DOHH2 (cell line): ENCODE measurements around the gene SCAPER.
"Not testable (repeated sequence)": the region's sequence is repeated elsewhere in the genome, so short reads cannot be mapped to it uniquely, and the experiment has no call there.

ENCODE experiments used
- H3F3A ChIP-seq: fragments of 200-600 bp; sonication (generic), shearing (Covaris generic); 2 replicates; pipeline ENCODE4 v1.6.0; 2016; ENCODE audit warnings: antibody characterized with exemption, mild to moderate bottlenecking; ENCODE audit not compliant: control insufficient read depth, insufficient read depth
- H3K27ac ChIP-seq: fragments of 200-600 bp; sonication (generic); 2 replicates; pipeline ENCODE4 v1.5.1; 2014; ENCODE audit warnings: low read depth, mild to moderate bottlenecking, low read length, moderate library complexity
- H3K27me3 ChIP-seq: fragments of 200-600 bp; sonication (generic); 2 replicates; pipeline ENCODE4 v1.6.1; 2014; ENCODE audit warnings: mild to moderate bottlenecking, low read length, mixed read lengths; ENCODE audit not compliant: control insufficient read depth
- H3K36me3 ChIP-seq: fragments of 200-600 bp; sonication (generic); 2 replicates; pipeline ENCODE4 v1.6.1; 2014; ENCODE audit warnings: mild to moderate bottlenecking, low read length, moderate library complexity, mixed read lengths; ENCODE audit not compliant: control insufficient read depth
- H3K4me1 ChIP-seq: fragments of 200-600 bp; sonication (generic); 2 replicates; pipeline ENCODE4 v1.6.1; 2014; ENCODE audit warnings: mild to moderate bottlenecking, low read length, mixed read lengths; ENCODE audit not compliant: control insufficient read depth
- H3K4me2 ChIP-seq: fragments of 200-600 bp; sonication (generic); 2 replicates; pipeline ENCODE4 v1.6.0; 2014; ENCODE audit warnings: mild to moderate bottlenecking, low read length, moderate library complexity
- H3K4me3 ChIP-seq: fragments of 200-600 bp; sonication (generic); 2 replicates; pipeline ENCODE4 v1.5.1; 2014; ENCODE audit warnings: mild to moderate bottlenecking, low read length, mixed read lengths
- H3K79me2 ChIP-seq: fragments of 200-600 bp; sonication (generic); 2 replicates; pipeline ENCODE4 v1.6.1; 2014; ENCODE audit warnings: mild to moderate bottlenecking, low read length, mixed read lengths; ENCODE audit not compliant: control insufficient read depth
- H3K9me2 ChIP-seq: fragments of 200-600 bp; sonication (generic); replicated peaks from 2 replicates; pipeline ENCODE4 v1.6.1; 2014; ENCODE audit warnings: mild to moderate bottlenecking, low read length, mixed read lengths; ENCODE audit not compliant: control insufficient read depth
- H3K9me3 ChIP-seq: fragments of 200-600 bp; sonication (generic); 2 replicates; pipeline ENCODE4 v1.6.1; 2014; ENCODE audit warnings: antibody characterized with exemption, low read length, mixed read lengths; ENCODE audit not compliant: control insufficient read depth, insufficient read depth
- H4K20me1 ChIP-seq: fragments of 200-600 bp; sonication (generic); 2 replicates; pipeline ENCODE4 v1.6.0; 2014; ENCODE audit warnings: low read depth, mild to moderate bottlenecking, antibody characterized with exemption, low read length, moderate library complexity; ENCODE audit not compliant: control insufficient read depth, insufficient read depth
- CTCF ChIP-seq: fragments of 200-600 bp; sonication (generic); IDR thresholded peaks from one replicate; pipeline ENCODE4 v1.5.1; 2014; ENCODE audit warnings: antibody characterized with exemption, mild to moderate bottlenecking, low read depth, low read length; ENCODE audit not compliant: poor library complexity, severe bottlenecking
- EZH2phosphoT487 ChIP-seq: fragments of 200-600 bp; sonication (generic); IDR thresholded peaks from 2 replicates; pipeline ENCODE4 v1.6.1; 2017; ENCODE audit warnings: borderline replicate concordance, mild to moderate bottlenecking, antibody characterized with exemption, low read length, moderate library complexity, mixed read lengths

The SCAPER gene

GRCh38 chr15:76431971-76432370, 473.2 kb downstream of the SCAPER start:
- no peak overlapping the region for H3K4me3 ChIP-seq
- no peaks in the 10 kb centered on the region for H3K9me2 ChIP-seq
- H3K27ac ChIP-seq = no peak overlapping the region
- no peak overlapping the region for H3K4me2 ChIP-seq
- no peaks in the 10 kb centered on the region for H3K79me2 ChIP-seq
- H3K4me1 ChIP-seq = no peaks in the 10 kb centered on the region
- no peaks in the 10 kb centered on the region for H3K27me3 ChIP-seq
- H3F3A ChIP-seq = no peaks in the 10 kb centered on the region
- TF ChIP-seq EZH2phosphoT487 = no peak
- TF ChIP-seq CTCF = no peak
- no peaks in the 10 kb centered on the region for H4K20me1 ChIP-seq
- H3K36me3 ChIP-seq = no peaks in the 10 kb centered on the region
- no peaks in the 10 kb centered on the region for H3K9me3 ChIP-seq

- H3K27ac ChIP-seq, H3K9me3 ChIP-seq, H3F3A ChIP-seq, H3K27me3 ChIP-seq, H4K20me1 ChIP-seq, H3K36me3 ChIP-seq, H3K4me3 ChIP-seq, H3K9me2 ChIP-seq, H3K4me1 ChIP-seq, H3K79me2 ChIP-seq, H3K4me2 ChIP-seq: not testable (repeated sequence)
Observed at GRCh38 chr15:76430711-76431110, 474.4 kb downstream of the SCAPER start.

DNA sequence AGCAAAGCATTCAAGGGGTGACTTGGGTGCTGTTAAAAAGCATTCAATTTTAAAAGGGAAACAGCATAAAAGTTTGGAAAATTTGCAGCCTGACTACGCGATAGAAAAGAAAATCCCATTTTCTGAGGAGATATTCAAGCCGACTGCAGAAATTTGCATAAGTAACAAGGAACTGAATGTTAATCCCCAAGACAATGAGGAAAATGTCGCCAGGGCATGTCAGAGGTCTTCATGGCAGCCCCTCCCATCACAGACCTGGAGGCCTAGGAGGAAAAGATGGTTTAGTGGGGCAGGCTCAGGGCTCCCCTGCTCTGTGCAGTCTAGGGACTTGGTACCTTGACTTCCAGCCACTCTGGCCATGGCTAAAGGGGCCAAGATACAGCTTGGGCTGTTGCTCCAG, 475.5 kb downstream of the SCAPER start:
- no peaks in the 10 kb centered on the region for H3K36me3 ChIP-seq
- H3K27me3 ChIP-seq = no peaks in the 10 kb centered on the region
- H4K20me1 ChIP-seq = no peaks in the 10 kb centered on the region
- TF ChIP-seq EZH2phosphoT487 (no peak), CTCF (no peak)
- H3K4me1 ChIP-seq = no peaks in the 10 kb centered on the region
- H3K9me3 ChIP-seq = no peaks in the 10 kb centered on the region
- no peak overlapping the region for H3K4me2 ChIP-seq
- no peaks in the 10 kb centered on the region for H3K9me2 ChIP-seq
- H3F3A ChIP-seq = no peaks in the 10 kb centered on the region
- no peaks in the 10 kb centered on the region for H3K79me2 ChIP-seq
- H3K4me3 ChIP-seq = no peak overlapping the region
- no peak overlapping the region for H3K27ac ChIP-seq

GRCh38 chr15:76426941-76427340, 478.2 kb downstream of the SCAPER start:
- no peak overlapping the region for H3K4me3 ChIP-seq
- no peaks in the 10 kb centered on the region for H4K20me1 ChIP-seq
- H3K9me3 ChIP-seq = no peaks in the 10 kb centered on the region
- H3K79me2 ChIP-seq = no peaks in the 10 kb centered on the region
- no peaks in the 10 kb centered on the region for H3K27me3 ChIP-seq
- H3F3A ChIP-seq = no peaks in the 10 kb centered on the region
- H3K4me1 ChIP-seq = no peaks in the 10 kb centered on the region
- TF ChIP-seq EZH2phosphoT487 = no peak
- TF ChIP-seq CTCF = no peak
- H3K27ac ChIP-seq = no peak overlapping the region
- no peaks in the 10 kb centered on the region for H3K36me3 ChIP-seq
- no peak overlapping the region for H3K4me2 ChIP-seq
- H3K9me2 ChIP-seq = no peaks in the 10 kb centered on the region
